BLaER1 treated with 17β-estradiol and CSF1 and Interleukin-3, amounts not matched to agents 10 nM and 100 nM (cell line): ENCODE results near the gene C22orf23.
A peak's percentile ranks its signal among the peaks of the same experiment; 100 is the strongest.

Experiments
- H3K27ac ChIP-seq, 11 experiments: shearing (Covaris generic); formaldehyde crosslinking; 2 replicates each; pipeline ENCODE4 v1.8.1; 2022
- H3K27me3 ChIP-seq, 11 experiments: shearing (Covaris generic); formaldehyde crosslinking; 2 replicates each; pipeline ENCODE4 v1.8.1; 2022
- H3K36me3 ChIP-seq, 11 experiments: shearing (Covaris generic); formaldehyde crosslinking; 2 replicates each; pipeline ENCODE4 v1.8.1; 2022
- H3K4me1 ChIP-seq, 10 experiments: shearing (Covaris generic); formaldehyde crosslinking; 2 replicates each; pipeline ENCODE4 v1.8.1; 2022
- H3K4me2 ChIP-seq, 11 experiments: shearing (Covaris generic); formaldehyde crosslinking; 2 replicates each; pipeline ENCODE4 v1.8.1; 2022
- H3K4me3 ChIP-seq, 10 experiments: shearing (Covaris generic); formaldehyde crosslinking; 2 replicates each; pipeline ENCODE4 v1.8.1; 2022
- H3K9ac ChIP-seq, 11 experiments: shearing (Covaris generic); formaldehyde crosslinking; 2 replicates each; pipeline ENCODE4 v1.8.1; 2022
- H3K9me3 ChIP-seq, 11 experiments: shearing (Covaris generic); formaldehyde crosslinking; replicated peaks in 1 of 11; 2 replicates each; pipeline ENCODE4 v1.8.1; 2022
- H4K20me1 ChIP-seq, 11 experiments: shearing (Covaris generic); formaldehyde crosslinking; 2 replicates each; pipeline ENCODE4 v1.8.1; 2022
- Cebpa-rat ChIP-seq, 11 experiments: shearing (Covaris generic); IDR thresholded peaks; 2 replicates each; pipeline ENCODE4 v1.8.1; 2022

The C22orf23 gene

GRCh38 chr22:37893583-37893983 lies 59.8 kb downstream of the C22orf23 start:
- no peak overlapping the region for H3K4me3 ChIP-seq
- no peaks in the 10 kb centered on the region for H3K9me3 ChIP-seq
- no peak for TF ChIP-seq Cebpa-rat (IDR thresholded peaks at IDR 0.05)
- peaks cover 0 to 49% (median 17%) of the 10 kb centered on the region in 11 experiments; a peak in 14 of 22 replicates for H4K20me1 ChIP-seq
- H3K4me1 ChIP-seq, result peaks cover 29 to 45% (median 39%) of the 10 kb centered on the region in 10 experiments
- peaks cover 39 to 58% (median 47%) of the 10 kb centered on the region in 11 experiments for H3K36me3 ChIP-seq
- H3K27ac ChIP-seq, result peak overlapping the region in 1 of 11 experiments; percentile 7; a peak in 2 of 22 replicates
- H3K27me3 ChIP-seq, result no peaks in the 10 kb centered on the region
- no peak overlapping the region for H3K9ac ChIP-seq
- H3K4me2 ChIP-seq, result no peak overlapping the region
